ENCODE results near the gene ARL14.
A peak's percentile ranks its signal among the peaks of the same experiment; 100 is the strongest.
"Not testable (repeated sequence)": the region's sequence is repeated elsewhere in the genome, so short reads cannot be mapped to it uniquely, and the experiment has no call there.

ARL14 gene

DNA sequence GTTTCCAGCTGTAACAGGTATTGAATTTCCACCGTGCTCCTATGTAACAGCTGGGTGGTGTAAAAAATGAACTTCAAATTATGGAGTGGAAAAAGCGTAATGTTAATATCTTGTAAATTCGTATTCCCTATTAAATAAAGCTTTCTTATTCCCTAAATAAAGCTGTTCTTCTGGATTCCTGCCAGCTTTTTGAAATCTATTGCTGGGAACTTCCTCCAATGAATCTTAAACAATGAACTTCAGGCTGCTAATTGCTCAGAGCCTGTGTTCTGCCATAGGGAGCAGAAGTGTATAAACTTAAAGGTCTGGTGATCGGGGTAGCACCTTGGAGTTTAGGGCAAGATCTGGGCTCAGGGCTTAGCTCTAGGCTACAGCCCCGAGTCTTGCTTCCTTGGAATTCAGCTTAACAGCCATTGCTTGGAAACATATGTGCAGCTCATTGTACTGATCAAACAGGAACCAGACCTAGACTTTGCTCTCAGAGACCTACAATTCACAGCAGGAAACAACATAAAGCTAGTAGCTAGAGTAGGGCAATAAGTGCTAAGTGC is 1.4 kb downstream of the ARL14 start:
- no peak for DNase-seq

DNA sequence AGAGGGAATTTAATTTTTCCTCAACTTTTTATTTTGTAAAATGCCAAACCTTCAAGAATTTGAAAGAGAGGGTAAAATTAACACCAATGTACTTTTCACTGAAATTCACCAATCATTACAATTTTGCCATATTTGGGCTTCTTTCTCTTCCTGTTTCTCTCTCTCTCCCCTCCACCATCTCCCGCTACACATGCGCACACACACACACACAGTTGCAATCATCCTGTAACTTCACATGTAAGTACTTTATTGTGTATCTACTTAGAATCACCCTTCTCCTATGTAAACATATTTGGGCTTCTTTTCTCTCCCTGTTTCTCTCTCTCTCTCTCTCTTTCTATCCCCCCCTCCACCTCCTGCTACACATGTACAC is 7.4 kb downstream of the ARL14 start:
- DNase-seq: no peak

DNA sequence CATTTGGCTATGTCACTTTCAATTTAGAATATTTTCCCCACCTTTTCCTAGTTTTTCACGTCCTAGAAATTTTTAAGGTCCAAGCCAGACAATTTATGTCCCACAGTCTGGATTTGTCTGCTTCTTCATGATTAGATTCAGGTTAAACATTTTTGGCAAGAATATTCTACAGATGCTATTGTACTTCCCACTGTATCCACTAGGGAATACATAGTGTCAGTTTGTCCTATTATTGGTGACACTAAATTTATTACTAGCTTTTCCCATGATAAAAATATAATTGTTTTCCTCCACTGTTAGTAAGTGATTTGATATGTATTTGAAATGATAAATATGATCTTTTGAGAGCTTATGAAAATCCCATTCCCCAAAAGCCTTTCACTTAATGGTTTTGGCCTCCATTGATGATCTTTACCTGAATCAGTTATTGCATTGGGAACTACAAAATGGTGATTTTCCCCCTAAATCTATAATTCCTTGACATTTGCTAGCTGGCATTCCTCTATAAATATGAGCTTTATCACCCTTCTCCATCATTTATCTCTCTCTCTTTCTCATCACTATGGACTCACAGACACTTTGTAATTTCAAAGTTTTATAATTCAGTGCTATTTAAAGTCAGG is 8.3 kb downstream of the ARL14 start:
- no peak for DNase-seq

DNA sequence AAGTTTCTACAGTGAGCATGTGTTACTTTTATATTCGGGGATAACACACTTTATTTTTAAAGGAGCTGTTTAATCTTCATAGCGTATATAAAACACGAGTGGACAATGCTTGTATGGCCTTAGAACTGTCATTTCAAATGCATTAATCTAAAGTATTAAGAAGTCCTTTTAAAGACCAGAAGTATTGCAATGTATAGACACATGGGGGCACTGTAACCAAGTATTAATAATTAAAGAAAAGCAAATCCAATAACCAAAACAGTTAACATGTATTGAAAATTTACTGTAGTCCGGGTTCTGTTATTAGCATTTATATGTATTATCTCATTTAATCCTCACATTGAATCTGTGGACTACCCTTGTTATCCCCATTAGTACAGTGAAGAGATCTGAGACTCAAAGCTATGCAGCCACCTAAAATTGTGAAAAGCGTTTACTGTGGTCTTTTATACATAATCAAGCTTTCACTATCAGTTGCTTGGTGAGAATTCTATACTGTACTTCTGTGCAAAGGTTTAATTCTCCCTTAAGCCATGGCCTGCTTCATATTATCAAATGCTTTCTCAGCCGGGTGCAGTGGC is 10.1 kb downstream of the ARL14 start:
- DNase-seq: no peak

DNA sequence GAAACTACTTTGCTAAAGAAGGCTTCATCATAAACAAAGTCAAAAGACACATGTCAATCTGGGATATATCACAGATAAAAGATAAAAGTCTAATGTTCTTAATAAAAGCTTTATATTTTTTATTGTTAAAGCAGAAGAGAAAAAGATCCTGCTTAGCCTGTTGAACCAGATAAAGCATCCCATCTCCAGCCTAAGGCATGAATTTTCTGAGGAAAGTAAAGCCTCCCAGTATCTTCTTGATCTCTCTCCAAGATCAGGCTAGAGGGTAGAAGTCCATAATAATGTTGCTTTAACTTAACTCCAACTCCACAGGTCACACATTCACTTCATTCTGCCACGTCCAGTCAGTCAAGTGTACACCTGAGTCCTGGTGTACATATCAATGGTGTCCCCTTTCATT is 14.2 kb downstream of the ARL14 start:
- no peak for DNase-seq

DNA sequence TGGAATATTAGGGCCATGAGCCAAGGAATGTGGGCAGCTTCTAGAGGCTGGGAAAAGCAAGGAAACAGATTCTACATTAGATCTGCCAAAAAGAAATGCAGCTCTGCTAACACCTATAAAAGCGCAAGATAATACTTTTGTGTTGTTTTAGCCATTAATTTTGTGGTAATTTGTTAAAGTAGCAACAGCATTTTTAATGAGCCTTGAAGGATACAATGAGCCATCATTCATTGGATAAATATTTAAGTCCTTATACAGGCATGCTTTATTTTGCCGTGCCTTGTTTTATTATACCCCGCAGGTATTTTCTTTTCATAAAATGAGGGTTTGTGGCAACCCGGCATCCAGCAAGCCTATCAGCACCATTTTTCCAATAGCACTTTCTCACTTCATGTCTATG is 15.0 kb downstream of the ARL14 start:
- no peak for DNase-seq

DNA sequence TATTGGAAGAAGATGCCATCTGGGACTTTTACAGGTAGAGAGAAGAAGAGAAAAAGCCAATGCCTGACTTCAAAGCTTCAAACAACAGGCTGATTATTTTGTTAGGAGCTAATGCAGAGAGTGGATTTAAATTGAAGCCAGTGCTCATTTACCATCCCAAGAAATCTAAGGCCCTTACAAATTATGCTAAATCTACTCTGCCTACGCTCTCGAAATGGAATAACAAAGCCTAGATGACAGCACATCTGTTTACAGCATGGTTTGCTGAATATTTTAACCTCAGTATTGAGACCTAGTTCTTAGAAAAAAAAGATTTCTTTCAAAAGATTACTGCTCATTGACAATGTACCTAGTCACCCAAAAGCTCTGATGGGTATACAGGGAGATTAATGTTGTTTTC is 16.2 kb downstream of the ARL14 start:
- no peak for DNase-seq

DNA sequence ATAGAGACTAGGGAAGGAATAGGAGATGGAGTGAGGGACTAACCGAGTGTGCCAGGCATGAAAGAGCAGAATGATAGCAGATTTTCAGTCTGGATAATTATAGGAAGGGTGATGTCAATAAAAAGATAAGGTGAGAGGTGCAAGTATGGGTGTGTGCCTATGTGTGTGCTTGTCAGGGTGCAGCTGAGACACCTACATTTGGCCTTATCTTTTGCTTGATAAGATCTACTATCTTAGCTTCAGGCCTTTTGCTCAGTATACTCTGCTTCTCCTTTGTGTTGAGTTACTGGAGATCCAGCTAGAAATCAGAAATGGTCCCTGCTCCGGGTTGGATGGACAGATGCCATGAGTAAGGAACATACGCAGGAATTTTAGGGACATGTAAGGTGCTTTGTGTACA is 17.4 kb downstream of the ARL14 start:
- DNase-seq: no peak

DNA sequence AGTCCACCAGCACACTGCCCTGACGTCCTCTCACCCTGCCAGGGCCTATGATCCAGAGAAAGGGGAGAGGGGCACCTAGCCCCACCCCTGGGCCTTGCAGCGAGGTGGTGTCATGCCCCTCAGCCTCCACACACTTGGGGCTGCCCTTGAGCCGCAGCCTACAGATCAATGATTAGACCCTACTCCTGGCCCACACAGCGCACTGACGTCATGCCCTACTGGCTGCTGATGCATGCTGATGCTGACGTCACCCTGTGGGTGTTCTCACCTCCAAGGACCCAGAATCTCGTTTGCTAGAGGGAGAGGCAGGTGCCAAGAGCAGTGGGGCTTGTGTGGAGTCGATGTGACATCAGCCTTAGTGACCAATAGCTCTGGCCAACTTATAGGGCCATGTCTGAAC is 18.0 kb downstream of the ARL14 start:
- no peak for DNase-seq

DNA sequence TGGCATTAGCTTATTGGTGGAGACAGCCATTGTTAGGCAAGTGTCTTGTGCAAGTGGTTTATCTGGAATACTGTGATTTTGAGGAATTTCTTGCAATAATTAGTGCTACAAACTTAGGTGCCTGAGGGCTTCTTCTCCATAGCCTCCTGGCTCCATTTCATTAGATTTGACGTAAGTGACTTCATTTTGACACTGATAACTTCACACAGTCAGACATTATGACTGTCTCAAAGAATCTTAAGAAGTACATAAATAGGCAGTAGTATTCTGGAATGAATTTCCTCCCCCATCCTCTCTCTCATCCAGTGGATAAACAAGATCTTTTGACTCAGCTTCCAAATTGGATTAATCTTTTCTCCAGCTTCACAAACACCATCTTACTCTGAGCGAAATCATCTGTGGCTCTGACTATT is 19.0 kb downstream of the ARL14 start:
- DNase-seq: no peak

DNA sequence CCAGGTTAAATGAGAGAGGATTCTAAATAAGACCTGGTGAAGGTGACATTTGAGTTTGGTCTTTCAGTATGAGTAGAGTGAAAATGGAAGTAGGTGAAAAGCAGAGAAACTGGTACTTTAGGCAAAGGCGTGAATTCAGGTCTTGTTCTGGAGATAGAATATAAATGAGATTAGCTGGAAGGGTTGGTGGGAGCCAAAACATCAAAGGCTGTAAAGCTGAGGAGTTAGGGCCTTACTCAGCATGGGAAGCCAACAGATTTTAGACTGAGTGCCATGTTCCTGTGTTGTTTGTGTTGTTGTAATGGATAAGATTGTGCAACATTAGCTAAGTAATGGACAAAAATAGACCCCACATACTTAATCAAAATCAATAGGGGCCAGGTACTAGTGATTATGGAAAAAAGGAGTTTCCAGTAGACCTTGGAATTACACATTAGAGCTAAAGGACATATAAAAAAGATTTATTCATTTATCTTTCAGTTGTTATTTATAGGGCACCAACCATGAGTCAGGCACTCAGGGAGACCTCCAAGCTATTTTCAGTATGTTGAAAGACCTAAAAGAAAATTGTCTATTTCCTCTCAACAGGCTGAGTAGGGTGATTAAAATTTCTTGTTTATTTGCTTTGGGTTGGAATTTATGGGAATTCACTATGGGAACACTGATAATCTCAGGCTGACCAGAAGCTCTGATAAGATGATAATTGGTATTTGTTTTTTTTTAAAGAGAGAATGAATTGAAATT is 20.8 kb downstream of the ARL14 start:
- no peak for DNase-seq

DNA sequence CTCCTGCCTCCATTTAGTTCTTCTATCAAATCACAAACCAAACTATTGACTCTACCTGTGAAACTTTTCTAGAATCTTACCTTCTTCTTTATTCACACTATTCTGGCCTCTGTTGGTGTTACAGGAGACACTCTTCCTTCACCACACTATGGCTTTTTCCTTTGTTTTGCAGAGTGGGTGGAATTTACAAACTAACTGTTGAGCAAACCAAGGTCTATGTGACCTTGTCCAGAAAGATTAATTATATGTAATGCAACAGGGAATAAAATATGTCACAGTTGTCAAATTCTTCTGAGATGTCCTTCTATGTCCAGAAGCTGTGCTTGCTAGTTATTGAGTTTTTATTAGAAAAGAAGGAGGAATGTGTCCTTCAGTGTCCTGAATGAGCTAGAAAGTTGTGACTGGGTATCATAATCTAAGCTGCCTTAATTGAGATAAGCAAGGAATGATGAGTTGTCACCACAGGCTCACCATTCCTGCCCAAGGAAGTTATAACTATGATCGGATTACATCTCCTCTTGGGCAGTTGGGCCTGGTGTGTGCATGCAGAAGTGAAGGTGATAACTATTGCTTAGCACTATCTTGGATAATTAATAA is 21.7 kb downstream of the ARL14 start:
- no peak for DNase-seq

DNA sequence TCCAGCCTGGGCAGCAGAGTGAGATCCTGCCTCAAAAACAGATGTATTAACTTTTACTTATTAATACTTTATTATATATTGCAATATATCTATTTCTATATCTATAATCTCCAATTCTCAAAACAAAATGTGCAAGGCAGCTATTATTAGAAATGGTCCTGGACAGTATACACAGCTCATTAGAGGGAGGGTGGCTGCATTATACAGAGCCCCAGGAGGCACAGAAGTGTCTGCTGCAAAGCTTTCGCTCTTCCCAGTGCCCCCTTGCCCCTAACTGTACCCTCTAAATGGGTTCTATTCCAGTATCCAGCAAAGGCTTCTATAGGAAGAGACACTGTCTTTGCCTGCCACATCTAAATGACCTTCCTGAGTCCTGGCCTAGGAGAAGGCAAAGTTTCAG is 24.5 kb downstream of the ARL14 start:
- no peak for DNase-seq

DNA sequence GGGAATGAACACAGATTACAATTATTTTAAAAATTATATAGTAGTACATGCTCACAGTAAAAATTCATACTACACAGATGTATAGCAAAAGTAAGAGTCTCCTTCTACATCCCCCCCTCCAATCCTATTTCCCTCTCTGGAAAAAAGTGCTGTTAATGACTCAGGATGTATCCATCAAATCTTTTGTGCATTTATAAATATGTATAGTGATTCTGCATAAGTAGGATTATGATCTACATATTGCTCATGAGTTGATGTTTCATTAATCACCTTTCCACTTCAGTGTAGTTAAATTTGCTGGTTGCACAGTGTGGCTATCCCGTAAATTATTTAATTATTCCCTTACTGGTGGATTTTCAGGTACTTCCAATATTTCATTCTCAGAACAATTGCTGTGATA is 25.3 kb downstream of the ARL14 start:
- DNase-seq: no peak

DNA sequence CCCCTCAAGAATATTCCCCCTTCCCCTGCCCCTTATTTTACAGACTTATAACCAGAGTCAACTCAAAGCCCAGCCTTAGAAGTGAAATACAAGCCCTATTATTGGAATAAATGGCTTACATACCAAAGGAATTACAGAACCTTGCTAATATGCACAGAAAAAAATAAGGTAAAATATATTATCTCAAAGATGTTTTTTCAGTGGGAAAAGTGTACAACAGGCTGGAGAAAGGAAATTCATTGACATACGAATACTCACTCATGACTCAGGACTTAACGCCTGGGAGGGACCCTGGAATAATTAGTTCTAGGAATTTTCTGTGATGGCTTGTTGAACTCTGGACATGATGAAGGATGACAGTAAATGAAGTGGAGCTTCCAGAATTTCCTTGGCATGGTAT is 27.0 kb downstream of the ARL14 start:
- no peak for DNase-seq

DNA sequence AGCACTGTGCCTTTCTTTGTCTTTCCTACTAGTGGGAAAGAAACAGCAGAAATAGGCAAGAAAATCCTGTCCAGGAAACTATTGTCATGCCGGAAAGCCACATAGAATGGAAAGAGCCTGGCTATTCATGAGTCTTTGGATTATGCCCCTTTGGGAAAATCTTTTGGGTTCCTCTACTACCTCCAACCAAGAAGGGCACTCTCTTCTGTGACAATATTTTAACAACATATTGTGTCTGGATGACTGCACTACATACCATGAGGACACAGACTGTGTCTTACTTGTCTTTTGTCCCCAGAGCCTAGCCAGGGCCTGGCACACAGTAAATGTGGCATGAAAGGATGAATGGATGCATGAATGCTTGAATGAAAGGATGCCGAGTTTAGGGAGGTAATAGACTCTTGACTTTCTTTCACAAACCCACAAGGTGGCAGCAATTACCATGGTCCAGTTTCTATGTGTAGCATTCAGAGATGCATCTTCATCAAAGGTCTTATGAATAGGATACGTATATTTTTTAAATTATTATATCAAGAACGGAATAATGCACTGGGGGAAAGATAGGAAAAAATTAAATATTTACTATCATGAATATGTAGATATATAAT is 30.3 kb downstream of the ARL14 start:
- peak; percentile 22 for DNase-seq

DNA sequence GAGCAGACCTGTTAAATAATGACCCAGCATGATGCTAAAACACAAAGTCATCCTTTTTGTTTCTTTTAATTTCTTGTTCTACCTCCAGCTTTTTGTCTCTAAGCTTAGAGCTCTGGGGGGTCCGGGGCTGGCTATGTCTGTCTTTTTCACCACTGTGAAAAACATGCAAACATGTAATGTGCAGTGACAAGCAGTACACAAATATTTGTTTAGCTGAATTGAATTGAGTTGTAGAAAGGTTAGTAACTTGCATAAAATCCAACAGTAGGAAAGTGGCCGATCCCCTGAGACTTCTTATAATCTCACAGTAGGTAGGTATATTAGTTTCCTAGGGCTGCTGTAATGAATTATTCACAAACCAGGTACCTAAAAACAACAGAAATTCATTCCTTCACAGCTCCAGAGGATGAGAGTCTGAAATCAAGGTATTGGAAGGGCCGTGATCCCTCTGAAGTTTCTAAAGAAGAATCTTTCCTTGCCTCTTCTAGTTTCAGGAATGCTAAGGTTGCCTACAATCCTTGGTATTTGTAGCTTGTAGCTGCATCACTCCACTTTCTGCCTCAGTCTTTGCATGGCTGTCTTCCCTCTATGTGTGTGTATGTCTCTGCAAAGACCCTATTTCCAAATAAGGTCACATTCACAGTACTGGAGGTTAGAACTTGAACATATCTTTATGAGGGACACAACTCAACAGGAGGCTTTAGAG is 32.7 kb downstream of the ARL14 start:
- no peak for DNase-seq

DNA sequence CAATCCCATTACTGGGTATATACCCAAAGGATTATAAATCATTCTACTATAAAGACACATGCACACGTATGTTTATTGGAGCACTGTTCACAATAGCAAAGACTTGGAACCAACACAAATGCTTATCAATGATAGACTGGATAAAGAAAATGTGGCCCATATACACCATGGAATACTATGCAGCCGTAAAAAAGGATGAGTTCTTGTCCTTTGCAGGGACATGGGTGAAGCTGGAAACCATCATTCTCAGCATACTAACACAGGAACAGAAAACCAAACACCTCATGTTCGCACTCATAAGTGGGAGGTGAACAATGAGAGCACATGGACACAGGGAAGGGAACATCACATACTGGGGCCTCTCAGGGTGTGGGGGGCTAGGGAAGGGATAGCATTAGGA is 36.2 kb downstream of the ARL14 start:
- DNase-seq: not testable (repeated sequence)

DNA sequence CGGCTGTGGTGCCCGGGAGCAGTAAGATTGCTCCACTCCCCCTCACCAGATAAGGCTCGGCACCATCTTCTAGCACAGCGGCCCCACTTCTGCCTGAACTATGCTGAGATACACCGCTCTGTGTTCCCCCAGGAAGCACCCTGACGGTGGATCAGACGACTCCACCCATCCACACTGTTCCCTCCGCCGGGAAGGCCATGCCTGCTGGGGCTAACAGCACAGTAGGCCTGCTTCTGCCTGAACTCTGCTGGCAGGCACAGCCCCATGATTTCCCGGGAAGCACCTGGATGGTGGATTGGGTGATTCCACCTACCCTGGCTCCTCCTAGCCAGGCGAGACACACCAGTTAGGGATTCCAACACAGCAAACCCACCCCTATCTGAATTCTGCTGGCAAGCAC is 42.8 kb downstream of the ARL14 start:
- no peak for DNase-seq

DNA sequence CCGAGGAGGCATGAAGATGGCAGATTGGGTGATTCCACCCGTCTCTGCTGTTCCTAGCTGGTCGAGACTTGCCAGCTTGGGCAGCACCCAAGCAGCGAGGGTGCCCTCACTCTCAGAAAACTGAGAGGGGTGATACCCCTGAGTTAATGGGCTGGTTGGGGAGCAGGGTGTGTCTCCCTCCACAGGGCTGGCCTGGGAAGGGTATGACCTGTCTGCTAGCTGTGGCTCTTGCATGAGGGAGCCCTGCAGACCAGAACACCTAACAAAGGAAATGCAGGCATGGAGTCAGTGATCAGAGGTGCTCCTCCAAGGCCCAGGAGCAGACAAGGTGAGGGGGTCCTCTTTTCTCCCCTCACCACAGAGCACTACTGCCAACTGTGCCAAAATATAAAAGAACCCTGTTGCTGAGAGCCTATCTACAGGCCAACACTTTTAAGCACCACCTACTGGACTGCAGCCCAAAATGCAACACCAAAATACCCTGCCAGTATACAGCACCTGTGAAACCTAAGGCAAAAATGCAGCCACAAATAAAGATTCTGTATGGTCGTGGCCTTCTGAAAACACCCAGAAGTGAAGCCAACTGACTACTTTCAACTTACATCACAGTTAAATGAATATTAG is 43.3 kb downstream of the ARL14 start:
- DNase-seq: no peak

DNA sequence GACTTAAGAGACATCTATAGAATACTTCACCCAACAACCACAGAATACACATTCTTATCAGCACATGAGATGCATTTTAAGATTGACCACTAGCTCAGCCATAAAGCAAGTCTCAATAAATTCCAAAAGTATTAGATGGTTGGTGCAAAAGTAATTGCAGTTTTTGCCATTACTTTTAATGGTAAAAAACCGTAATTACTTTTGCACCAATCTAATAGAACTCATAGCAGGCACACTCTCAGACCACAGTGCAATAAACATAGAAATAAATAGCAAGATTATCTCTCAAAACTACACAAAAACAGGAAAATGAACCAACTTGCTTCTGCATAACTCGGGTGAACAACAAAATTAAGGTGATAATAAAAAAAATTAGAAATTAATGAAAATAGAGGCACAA is 45.4 kb downstream of the ARL14 start:
- no peak for DNase-seq

DNA sequence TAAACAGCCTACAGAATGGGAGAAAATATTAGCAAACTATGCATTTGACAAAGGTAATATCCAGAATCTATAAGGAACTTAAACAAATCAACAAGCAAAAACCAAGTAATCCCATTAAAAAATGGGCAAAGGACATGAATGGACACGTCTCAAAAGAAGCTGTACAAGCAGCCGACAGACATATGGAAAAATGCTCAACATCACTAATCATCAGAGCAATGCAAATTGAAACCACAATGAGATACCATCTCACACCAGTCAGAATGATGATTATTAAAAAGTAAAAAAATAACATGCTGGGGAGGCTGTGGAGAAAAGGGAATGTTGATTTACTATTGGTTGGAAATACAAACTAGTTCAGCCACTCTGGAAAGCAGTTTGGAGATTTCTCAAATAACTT is 48.4 kb downstream of the ARL14 start:
- no peak for DNase-seq
